NB4 (cell line): ENCODE measurements around the gene PRCC.

Source experiments
- DNase-seq: peaks from one replicate; pipeline ENCODE4 v3.0.0; 2010; ENCODE audit warnings: low read depth
- H3K4me3 ChIP-seq: one replicate; pipeline ENCODE4 v1.5.1; 2011; ENCODE audit warnings: mild to moderate bottlenecking, low read depth, low read length, moderate library complexity
- MYC ChIP-seq: IDR thresholded peaks from 2 replicates; pipeline ENCODE4 v1.6.1; 2011; ENCODE audit warnings: low read depth, low read length
- POLR2A ChIP-seq: IDR thresholded peaks from 2 replicates; pipeline ENCODE4 v1.6.1; 2011; ENCODE audit warnings: mild to moderate bottlenecking; ENCODE audit not compliant: insufficient read length; ENCODE audit errors: extremely low read depth
- TF ChIP-seq, protein P1 (sequence below): IDR thresholded peaks from 2 replicates; pipeline ENCODE4 v1.6.1; 2011; ENCODE audit warnings: low read depth, low read length
- TF ChIP-seq, protein P2 (sequence below): IDR thresholded peaks from one replicate; pipeline ENCODE4 v1.5.1; 2012; ENCODE audit warnings: low read depth, low read length

Gene PRCC

DNA sequence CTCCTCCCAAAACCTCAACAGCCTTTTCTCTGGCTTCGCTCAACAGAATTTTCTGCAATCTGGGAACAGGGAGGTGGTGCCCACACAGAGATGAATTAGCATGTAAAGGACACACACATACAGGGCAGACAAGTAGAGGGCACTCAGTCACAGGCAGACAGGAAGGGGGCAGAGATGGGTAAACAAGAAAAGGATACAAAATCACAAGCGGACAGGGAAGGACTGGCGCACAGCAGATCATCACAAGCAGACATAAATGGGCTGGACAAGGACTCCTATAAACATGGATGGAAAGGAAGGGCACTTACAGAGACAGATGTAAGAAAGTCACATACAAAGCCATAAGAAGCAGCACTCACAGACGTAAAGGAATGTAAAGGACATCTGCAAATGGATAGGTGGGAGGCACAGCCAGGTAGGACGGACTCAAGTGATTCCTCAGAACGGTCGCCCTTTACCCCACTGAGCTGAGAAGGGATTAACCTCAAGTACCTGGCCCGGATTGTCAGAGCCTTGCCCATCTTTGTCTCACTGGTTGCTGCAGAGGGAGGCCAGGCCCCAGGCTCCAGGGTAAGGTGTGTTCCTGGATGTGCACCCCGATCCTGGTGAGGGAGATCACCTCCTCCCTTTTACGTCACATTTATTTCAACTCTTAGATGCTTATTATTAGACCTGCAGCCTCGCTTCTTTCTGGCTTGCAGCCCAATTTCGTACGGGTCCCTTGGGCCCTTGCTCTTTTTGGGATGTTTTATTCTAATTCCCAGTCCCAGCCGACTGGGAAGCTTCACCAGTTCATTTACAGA lies 836 bp upstream of the PRCC start:
- DNase-seq, result no peak
- H3K4me3 ChIP-seq, result peak overlapping the region; percentile 84
- TF ChIP-seq, protein P1, sequence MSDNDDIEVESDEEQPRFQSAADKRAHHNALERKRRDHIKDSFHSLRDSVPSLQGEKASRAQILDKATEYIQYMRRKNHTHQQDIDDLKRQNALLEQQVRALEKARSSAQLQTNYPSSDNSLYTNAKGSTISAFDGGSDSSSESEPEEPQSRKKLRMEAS, result no peak
- TF ChIP-seq MYC (no peak), POLR2A (no peak)
- TF ChIP-seq, protein P2, sequence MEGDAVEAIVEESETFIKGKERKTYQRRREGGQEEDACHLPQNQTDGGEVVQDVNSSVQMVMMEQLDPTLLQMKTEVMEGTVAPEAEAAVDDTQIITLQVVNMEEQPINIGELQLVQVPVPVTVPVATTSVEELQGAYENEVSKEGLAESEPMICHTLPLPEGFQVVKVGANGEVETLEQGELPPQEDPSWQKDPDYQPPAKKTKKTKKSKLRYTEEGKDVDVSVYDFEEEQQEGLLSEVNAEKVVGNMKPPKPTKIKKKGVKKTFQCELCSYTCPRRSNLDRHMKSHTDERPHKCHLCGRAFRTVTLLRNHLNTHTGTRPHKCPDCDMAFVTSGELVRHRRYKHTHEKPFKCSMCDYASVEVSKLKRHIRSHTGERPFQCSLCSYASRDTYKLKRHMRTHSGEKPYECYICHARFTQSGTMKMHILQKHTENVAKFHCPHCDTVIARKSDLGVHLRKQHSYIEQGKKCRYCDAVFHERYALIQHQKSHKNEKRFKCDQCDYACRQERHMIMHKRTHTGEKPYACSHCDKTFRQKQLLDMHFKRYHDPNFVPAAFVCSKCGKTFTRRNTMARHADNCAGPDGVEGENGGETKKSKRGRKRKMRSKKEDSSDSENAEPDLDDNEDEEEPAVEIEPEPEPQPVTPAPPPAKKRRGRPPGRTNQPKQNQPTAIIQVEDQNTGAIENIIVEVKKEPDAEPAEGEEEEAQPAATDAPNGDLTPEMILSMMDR, result no peak

DNA sequence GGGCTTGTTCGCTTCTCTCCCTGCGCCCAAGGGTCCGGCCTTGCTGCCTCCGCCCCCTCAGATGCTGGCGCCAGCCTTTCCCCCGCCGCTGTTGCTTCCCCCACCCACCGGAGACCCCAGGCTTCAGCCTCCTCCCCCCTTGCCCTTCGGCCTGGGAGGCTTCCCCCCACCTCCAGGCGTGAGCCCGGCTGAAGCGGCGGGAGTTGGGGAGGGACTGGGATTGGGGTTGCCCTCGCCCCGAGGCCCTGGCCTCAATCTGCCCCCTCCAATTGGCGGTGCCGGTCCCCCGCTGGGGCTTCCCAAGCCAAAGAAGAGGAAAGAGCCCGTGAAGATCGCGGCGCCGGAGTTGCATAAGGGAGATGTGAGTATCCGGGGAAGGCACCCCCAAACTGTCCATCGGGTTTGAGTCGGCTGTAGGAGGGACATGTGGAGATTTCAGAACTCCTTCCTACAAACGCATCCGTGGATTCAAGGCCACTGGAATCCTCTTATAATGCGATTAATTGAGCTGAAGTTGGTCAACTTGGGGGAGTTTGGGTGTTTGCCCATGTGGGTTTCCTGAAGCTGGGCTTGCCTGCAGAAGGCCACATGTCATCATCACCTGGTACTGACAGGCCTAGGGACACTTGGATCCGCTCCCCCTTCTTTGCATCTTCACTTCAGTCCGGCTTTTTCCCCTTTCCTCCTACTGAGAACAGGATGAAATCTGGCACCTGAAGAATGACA lies 707 bp downstream of the PRCC start:
- TF ChIP-seq, protein P1, result peak; percentile 68
- TF ChIP-seq, protein P2, result no peak
- TF ChIP-seq MYC, result peak; percentile 42; the same call in 1 of the 2 replicates
- peak; percentile 61 for DNase-seq
- H3K4me3 ChIP-seq, result peak overlapping the region; percentile 83

DNA sequence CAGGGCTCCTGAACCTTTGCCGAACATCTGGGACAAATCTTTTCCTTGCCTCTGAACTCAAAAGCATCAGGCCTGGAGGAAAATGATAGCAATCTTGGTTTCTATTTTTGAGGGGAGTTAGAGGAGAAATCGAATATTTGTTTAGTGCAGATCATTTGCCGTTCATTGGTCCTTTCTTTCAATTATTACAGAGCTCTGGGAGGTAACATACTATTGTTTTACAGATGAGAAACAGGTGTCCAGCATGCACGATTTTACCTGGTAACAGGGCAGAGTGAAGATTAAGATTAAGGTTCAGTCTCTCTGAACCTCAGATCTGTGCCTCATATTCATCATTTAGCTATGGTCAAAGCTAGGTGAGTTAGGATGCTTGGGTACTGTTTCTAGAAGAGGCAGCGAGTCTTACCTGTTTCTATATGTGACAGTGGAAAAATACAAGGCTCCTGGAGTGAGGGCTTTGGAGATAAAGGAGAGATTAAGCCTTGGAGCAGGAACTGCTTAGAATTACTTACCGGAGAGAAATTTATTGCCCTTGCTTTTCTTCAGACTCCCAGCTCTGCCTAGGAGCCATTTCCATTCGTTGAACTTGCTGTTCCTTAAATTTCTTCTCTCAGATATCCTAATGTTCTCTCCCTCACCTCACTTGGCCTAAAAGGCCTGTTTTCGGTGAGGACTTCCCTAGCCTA lies 1.4 kb downstream of the PRCC start:
- no peak for DNase-seq
- H3K4me3 ChIP-seq, result peak overlapping the region; percentile 83
- no peak for TF ChIP-seq MYC
- no peak for TF ChIP-seq POLR2A
- TF ChIP-seq, protein P1, result no peak
- TF ChIP-seq, protein P2, result no peak

DNA sequence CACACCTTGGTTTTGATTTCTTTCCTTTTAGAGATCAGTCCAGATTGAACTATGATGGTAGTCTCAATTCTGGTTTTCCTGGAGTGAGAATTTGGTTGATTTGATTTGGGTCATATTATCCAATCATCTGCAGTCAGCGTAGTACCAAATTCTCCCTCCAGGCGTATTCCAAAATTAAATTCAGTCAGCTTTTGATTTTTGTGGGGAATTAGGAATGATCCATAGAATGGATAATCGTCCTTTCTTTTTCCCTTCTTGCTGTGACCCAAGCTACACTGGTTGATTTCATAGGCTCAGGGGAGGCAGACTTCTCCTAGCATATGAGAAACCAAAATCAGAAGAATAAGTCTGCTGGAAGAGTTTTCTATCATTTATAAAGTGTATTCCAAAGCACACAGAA lies 4.9 kb downstream of the PRCC start:
- DNase-seq, result no peak
- TF ChIP-seq MYC, result no peak
- no peak for TF ChIP-seq POLR2A
- TF ChIP-seq, protein P2, result no peak
- TF ChIP-seq, protein P1, result no peak
- no peak overlapping the region for H3K4me3 ChIP-seq

DNA sequence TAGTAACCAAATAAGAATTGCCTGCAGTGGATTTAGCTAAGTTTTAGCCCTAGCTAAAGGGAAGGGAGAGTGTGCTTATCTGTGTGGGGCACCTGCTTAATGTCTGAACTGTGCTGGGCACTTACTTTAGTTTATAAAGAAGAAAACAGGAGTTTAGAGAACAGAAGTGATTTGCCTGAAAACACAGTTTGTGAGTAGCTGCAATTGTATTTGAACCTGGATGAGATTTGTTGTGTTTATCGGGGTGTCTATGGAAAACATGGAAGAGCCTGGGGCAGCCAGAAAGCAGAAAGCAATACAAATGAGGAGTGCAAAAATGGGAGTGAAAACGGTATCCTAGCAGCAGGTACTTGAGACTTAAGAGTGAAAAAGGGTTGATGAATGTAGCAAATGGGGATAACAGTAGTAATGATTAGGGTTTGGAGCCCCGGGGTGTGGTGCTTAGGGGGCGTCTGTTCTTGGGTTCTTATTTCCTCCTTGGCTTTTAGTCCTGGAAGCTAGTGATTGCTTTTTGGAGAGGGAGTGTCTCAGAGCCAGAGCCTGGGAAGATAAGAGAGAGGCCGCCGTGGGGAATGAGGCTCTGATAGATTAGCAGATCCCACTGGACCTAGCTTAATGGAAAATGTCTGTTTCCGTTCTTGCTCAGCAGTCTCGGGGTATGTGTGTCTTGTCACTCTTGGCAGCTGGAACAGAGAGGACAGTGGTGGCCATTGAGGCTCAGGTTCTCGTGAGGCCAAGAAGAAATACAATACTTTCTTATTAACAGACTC lies 5.6 kb downstream of the PRCC start:
- DNase-seq, result no peak
- H3K4me3 ChIP-seq, result no peak overlapping the region
- TF ChIP-seq, protein P2, result no peak
- TF ChIP-seq MYC, result no peak
- TF ChIP-seq, protein P1, result no peak
- no peak for TF ChIP-seq POLR2A
